ENCODE measurements around the gene PTPN20. TPM values are rescaled to one million over a fixed set of nuclear protein-coding genes. Genes with fewer than 3 reads are reported as not detected.
A peak's percentile ranks its signal among the peaks of the same experiment; 100 is the strongest.

Gene PTPN20
- total and polyA plus RNA-seq, 4 donors: 1.7 to 8.2 (median 5.3) TPM

DNA sequence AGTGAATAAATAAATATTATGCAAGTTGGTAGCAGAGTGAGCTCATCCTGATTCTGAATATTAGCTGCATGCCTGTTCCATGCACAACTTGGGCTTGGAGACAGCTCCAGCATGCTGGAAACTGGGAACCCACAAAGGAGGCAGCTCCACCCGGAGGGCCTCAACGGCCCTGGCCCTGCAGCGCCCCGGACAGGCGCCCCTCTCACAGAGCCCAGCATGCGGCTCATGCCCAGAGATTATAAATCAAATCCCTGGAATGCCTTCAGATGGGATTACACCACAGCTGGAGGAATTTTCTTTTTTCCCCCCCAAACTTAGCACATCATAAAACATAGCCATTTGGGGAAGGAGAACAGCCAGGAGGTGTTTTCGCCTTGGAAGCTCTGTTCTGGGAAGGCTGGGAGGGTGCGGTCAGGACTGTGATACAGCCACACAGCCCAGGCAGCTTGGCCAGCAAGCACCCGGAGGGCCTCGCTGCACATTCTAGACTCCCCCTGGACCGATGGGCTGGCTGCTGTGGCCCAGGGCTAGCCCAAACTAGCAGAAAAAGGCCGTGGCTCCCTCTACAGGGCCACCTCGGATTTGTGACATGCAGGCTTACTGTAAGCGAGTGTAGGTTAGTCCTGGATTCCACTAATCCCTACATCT, 102.4 kb downstream of the PTPN20 start:
- DNase-seq (peak; percentile 66 to 70), ATAC-seq (ENCODE audit: low FRiP score) (peak; percentile 86)
- Histone ChIP-seq H3K4me1 (ENCODE audit: control insufficient read depth in 1 of 2, insufficient read depth in 2 of 2, low read length in 2 of 2) (no peaks in the 10 kb centered on the region), H3K27ac (ENCODE audit: low read depth in 1 of 2, low read length in 2 of 2) (no peak overlapping the region), H3K27me3 (ENCODE audit: control insufficient read depth in 1 of 2, insufficient read depth in 2 of 2, low read length in 1 of 2) (no peaks in the 10 kb centered on the region), H3K4me3 (ENCODE audit: low read length in 2 of 2) (no peak overlapping the region), H3K9me3 (ENCODE audit: control insufficient read depth, low read length) (no peaks in the 10 kb centered on the region), H3K36me3 (ENCODE audit: control insufficient read depth in 1 of 2, insufficient read depth in 2 of 2, low read length in 1 of 2) (no peaks in the 10 kb centered on the region)
- WGBS, 2 donors: 61 to 69% methylated on average over 14 of the region's 14 CpGs
- intact Hi-C loops (cut with DNase I): no loop called here

DNA sequence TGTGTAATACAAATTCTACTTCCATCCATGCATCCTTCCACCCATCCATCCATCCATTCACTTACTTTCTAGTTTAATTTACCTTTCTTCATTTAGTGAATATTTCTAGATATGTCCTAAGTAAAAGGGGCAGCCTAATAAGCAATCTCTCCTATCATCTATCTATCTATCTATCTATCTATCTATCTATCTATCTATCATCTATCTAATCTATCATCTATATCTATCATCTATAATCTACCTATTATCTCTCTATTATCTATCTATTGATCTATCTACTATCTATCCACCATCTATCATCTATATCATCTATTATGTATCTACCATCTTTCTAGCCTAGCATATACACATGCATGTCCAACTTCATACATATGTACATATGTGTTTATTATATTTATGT, 104.2 kb downstream of the PTPN20 start:
- intact Hi-C loops (cut with DNase I): no loop called here
- Histone ChIP-seq H3K4me1 (ENCODE audit: control insufficient read depth in 1 of 2, insufficient read depth in 2 of 2, low read length in 2 of 2) (no peaks in the 10 kb centered on the region), H3K9me3 (ENCODE audit: control insufficient read depth, low read length) (no peaks in the 10 kb centered on the region), H3K27ac (ENCODE audit: low read depth in 1 of 2, low read length in 2 of 2) (no peak overlapping the region), H3K27me3 (ENCODE audit: control insufficient read depth in 1 of 2, insufficient read depth in 2 of 2, low read length in 1 of 2) (no peaks in the 10 kb centered on the region), H3K4me3 (ENCODE audit: low read length in 2 of 2) (no peak overlapping the region), H3K36me3 (ENCODE audit: control insufficient read depth in 1 of 2, insufficient read depth in 2 of 2, low read length in 1 of 2) (no peaks in the 10 kb centered on the region)
- no peak for ATAC-seq (ENCODE audit: low FRiP score)
- DNase-seq: no peak

DNA sequence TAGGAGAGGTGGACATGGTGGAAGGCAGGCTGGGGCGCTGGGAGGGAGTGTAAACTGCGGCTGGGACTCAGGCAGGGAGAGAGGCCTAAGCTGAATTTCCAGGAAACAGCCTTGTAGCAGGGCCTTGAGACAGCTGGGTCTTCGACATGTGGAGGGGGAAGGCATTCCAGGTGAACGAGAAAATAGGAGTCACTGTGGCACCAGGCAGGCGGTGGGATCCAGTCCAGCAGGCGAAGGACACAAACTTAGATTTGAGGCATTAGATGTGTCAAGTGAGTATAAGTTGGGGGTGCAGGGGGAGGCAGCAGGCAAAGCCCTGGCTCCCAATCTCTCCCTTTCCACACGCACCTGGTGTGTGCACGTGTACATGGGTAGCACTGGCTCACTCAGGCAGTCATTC, 105.3 kb downstream of the PTPN20 start:
- Histone ChIP-seq H3K27me3 (ENCODE audit: control insufficient read depth in 1 of 2, insufficient read depth in 2 of 2, low read length in 1 of 2) (no peaks in the 10 kb centered on the region), H3K4me1 (ENCODE audit: control insufficient read depth in 1 of 2, insufficient read depth in 2 of 2, low read length in 2 of 2) (no peaks in the 10 kb centered on the region), H3K27ac (ENCODE audit: low read depth in 1 of 2, low read length in 2 of 2) (no peak overlapping the region), H3K9me3 (ENCODE audit: control insufficient read depth, low read length) (no peaks in the 10 kb centered on the region), H3K4me3 (ENCODE audit: low read length in 2 of 2) (no peak overlapping the region), H3K36me3 (ENCODE audit: control insufficient read depth in 1 of 2, insufficient read depth in 2 of 2, low read length in 1 of 2) (no peaks in the 10 kb centered on the region)
- ATAC-seq (ENCODE audit: low FRiP score) (no peak), DNase-seq (peak in 1 of 2 donors; percentile 40)
- WGBS, 2 donors: 96 to 97% methylated on average over 6 to 8 of the region's 8 CpGs
- intact Hi-C loops (cut with DNase I): no loop called here

DNA sequence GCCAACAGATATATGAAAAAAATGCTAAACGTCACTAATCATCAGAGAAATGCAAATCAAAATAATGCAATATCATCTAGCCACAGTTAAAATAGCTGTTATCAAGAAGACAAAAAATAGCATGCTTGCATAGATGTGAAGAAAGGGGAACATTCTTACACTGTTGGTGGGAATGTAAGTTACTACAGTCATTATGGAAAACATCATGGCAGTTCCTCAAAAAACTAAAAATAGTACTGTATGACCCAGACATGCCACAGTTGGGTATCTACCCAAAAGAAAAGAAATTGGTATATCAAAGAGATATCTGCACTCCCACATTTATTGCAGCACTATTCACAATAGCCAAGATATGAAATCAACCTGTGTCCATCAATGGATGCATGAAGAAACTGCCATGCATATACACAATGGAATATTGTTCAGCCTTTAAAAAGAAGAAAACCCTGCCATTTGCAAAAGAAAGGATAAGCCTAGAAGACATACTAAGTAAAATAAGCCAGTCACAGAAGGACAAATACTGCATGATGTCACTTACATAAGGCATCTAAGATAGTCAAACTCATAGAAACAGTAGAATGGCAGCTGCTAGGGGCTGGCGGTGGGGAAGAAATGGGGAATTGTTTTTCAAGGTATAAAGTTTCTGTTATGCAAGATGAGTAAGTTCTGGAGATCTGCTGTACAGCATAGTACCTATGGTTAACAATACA, 107.0 kb downstream of the PTPN20 start:
- 79% methylated on average over 2 of the region's 2 CpGs for WGBS, 2 donors
- no peak for DNase-seq
- H3K27me3 ChIP-seq (ENCODE audit: control insufficient read depth in 1 of 2, insufficient read depth in 2 of 2, low read length in 1 of 2): no peaks in the 10 kb centered on the region
- no peaks in the 10 kb centered on the region for H3K36me3 ChIP-seq (ENCODE audit: control insufficient read depth in 1 of 2, insufficient read depth in 2 of 2, low read length in 1 of 2)
- no peak for ATAC-seq (ENCODE audit: low FRiP score)
- intact Hi-C loops (cut with DNase I): no loop called here
- no peaks in the 10 kb centered on the region for H3K9me3 ChIP-seq (ENCODE audit: control insufficient read depth, low read length)
- H3K27ac ChIP-seq (ENCODE audit: low read depth in 1 of 2, low read length in 2 of 2): no peak overlapping the region
- no peaks in the 10 kb centered on the region for H3K4me1 ChIP-seq (ENCODE audit: control insufficient read depth in 1 of 2, insufficient read depth in 2 of 2, low read length in 2 of 2)
- no peak overlapping the region for H3K4me3 ChIP-seq (ENCODE audit: low read length in 2 of 2)

DNA sequence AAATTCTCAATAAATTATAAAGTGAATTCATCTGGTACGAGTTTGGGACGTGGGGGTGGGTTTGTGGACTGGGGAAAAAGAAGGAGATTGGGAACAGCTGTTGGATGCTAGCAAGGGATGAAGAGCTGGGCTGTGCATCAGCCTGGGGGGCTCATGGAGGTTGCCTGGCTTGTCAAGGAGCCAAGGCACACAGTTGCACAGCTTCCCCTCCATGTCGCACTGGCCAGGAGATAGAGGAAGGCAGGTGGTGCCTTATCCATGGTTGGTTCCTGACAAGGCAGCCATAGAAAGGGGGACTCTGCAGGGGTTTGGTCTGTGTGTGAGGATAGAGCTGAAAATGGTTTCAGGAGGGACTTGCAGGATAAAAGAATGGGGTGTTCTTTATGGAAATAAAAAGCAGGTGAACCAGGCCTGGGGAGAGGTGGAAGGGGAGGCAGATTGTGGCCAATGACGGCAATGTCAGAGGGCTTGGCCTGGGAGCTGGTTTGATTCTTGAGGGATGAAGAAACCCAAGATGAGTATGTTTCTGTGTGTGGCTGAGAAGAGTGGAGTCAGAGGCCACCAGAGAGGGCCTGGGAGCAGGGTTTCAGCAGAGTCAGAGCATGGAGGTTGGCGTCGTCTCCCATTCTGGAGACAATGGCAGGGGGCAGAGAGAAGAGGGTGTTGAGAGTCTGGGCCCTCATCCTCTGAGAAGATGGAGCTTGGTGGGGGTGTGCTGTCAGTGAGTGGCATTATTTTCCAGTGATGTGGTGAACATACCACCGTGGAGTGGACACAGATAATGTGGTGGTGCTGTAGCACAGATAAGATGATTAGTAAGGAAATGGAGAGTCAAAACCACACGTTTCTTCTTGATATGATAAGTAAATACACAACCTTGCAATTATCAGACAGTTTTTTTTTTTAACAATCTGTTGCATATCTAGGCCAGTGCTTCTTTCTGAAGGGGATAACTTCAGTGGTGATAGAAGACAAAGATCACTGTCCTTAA, 108.2 kb downstream of the PTPN20 start:
- intact Hi-C loops (cut with DNase I): no loop called here
- ATAC-seq (ENCODE audit: low FRiP score) (no peak), DNase-seq (peak in 1 of 2 donors; percentile 33)
- 85% methylated on average over 8 of the region's 8 CpGs for WGBS, 2 donors
- Histone ChIP-seq H3K4me3 (ENCODE audit: low read length in 2 of 2) (no peak overlapping the region), H3K4me1 (ENCODE audit: control insufficient read depth in 1 of 2, insufficient read depth in 2 of 2, low read length in 2 of 2) (no peaks in the 10 kb centered on the region), H3K36me3 (ENCODE audit: control insufficient read depth in 1 of 2, insufficient read depth in 2 of 2, low read length in 1 of 2) (no peaks in the 10 kb centered on the region), H3K27ac (ENCODE audit: low read depth in 1 of 2, low read length in 2 of 2) (no peak overlapping the region), H3K27me3 (ENCODE audit: control insufficient read depth in 1 of 2, insufficient read depth in 2 of 2, low read length in 1 of 2) (no peaks in the 10 kb centered on the region), H3K9me3 (ENCODE audit: control insufficient read depth, low read length) (no peaks in the 10 kb centered on the region)

DNA sequence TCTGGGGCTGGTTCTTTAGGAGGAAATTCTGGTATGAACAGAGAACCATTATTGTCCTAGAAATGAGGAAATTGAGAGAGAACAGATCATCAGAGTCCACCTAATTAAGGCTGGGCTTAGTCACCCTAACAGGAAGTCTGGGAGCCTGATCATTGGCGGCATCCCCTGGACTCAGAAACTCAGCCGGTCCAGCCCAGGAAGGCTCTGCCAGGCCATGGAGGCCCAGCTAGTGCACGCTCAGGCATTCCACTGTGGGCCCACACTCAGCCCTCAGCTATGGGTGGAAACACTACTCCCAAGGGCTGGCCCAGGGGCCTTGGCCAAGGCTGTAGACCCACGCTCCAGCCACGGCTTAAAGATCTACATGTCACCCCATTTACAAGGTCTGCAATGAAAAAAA, 109.2 kb downstream of the PTPN20 start:
- no peaks in the 10 kb centered on the region for H3K9me3 ChIP-seq (ENCODE audit: control insufficient read depth, low read length)
- ATAC-seq (ENCODE audit: low FRiP score) (peak; percentile 53), DNase-seq (peak; percentile 79 to 80)
- no peak overlapping the region for H3K27ac ChIP-seq (ENCODE audit: low read depth in 1 of 2, low read length in 2 of 2)
- no peaks in the 10 kb centered on the region for H3K36me3 ChIP-seq (ENCODE audit: control insufficient read depth in 1 of 2, insufficient read depth in 2 of 2, low read length in 1 of 2)
- no peaks in the 10 kb centered on the region for H3K4me1 ChIP-seq (ENCODE audit: control insufficient read depth in 1 of 2, insufficient read depth in 2 of 2, low read length in 2 of 2)
- no peak overlapping the region for H3K4me3 ChIP-seq (ENCODE audit: low read length in 2 of 2)
- WGBS, 2 donors: 82 to 83% methylated on average over 5 of the region's 5 CpGs
- intact Hi-C loops (cut with DNase I): no loop called here
- H3K27me3 ChIP-seq (ENCODE audit: control insufficient read depth in 1 of 2, insufficient read depth in 2 of 2, low read length in 1 of 2): no peaks in the 10 kb centered on the region

DNA sequence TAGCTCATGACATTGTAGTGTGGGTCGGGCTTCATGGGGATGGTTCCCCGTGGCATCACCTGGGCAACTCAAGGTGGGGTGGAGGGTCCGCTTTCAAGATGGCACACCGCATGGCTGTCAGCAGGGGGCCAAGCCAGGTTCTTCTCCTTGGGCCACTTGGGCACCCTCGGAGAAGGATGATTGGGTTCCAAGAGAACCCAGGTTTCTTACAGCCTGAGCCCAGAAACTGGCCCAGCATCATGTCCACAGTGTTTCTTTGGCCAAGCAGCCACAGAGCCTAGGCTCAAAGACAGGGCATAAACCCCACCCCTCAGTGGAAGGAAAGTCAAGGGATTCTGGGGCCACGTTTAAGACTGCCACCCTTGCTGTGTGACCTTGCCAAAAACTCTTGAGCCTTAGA, 110.6 kb downstream of the PTPN20 start:
- intact Hi-C loops (cut with DNase I): loop anchor here in 1 of 2 donors (2.0 kb wide), 1 partner anchor 291 kb away; no protein-coding TSS in a partner anchor
- H3K4me3 ChIP-seq (ENCODE audit: low read length in 2 of 2): no peak overlapping the region
- no peaks in the 10 kb centered on the region for H3K4me1 ChIP-seq (ENCODE audit: control insufficient read depth in 1 of 2, insufficient read depth in 2 of 2, low read length in 2 of 2)
- whole genome bisulfite sequencing, 2 donors: 89 to 91% methylated on average over 6 of the region's 6 CpGs
- H3K9me3 ChIP-seq (ENCODE audit: control insufficient read depth, low read length): no peaks in the 10 kb centered on the region
- DNase-seq (peak in 1 of 2 donors; percentile 37), ATAC-seq (ENCODE audit: low FRiP score) (no peak)
- no peak overlapping the region for H3K27ac ChIP-seq (ENCODE audit: low read depth in 1 of 2, low read length in 2 of 2)
- no peaks in the 10 kb centered on the region for H3K27me3 ChIP-seq (ENCODE audit: control insufficient read depth in 1 of 2, insufficient read depth in 2 of 2, low read length in 1 of 2)
- H3K36me3 ChIP-seq (ENCODE audit: control insufficient read depth in 1 of 2, insufficient read depth in 2 of 2, low read length in 1 of 2): no peaks in the 10 kb centered on the region

DNA sequence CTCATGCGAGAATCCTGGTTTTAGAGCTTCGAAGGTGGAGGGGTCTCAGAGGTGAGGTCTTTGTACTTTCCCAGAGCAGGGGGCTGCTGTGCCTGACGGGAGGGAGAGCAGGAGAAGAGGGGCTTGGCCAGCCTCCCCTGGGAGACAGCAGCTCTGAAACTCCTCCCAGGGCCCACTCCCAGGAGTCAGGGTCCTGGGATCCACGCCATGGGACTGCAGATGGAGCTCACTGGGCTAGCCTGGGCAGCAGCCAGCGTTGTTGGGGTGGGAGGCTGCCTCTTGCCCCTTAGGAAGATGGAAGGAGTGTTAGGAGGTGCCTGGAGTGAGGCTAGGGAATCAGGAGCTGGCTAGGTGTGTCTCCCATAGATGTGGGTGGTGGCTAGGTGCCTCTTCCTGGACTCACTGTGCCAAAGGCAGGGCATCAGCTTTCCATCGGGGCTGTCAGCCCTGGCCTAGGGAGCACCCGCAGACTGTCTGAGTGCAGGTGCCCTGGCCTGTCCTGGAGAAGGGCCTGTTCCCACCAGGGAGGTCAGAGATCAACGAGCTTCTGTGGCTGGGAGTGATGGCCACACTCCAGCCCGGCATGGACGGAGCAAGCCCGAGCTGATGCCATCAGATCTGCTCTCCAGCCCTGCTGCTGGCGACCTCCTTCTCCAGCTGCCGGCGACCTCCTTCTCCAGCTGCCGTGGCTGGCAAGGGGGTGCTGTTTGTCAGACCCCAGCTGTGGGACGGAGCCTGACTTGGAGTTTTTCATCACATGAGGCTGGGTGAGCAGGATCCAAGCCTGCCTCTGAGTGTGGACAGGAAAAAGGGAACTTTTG, 111.3 kb downstream of the PTPN20 start:
- no peak overlapping the region for H3K4me3 ChIP-seq (ENCODE audit: low read length in 2 of 2)
- intact Hi-C loops (cut with DNase I): loop anchor here in 1 of 2 donors (2.0 kb wide), 1 partner anchor 290 kb away; no protein-coding TSS in a partner anchor
- no peaks in the 10 kb centered on the region for H3K36me3 ChIP-seq (ENCODE audit: control insufficient read depth in 1 of 2, insufficient read depth in 2 of 2, low read length in 1 of 2)
- H3K27me3 ChIP-seq (ENCODE audit: control insufficient read depth in 1 of 2, insufficient read depth in 2 of 2, low read length in 1 of 2): no peaks in the 10 kb centered on the region
- H3K4me1 ChIP-seq (ENCODE audit: control insufficient read depth in 1 of 2, insufficient read depth in 2 of 2, low read length in 2 of 2): no peaks in the 10 kb centered on the region
- 79 to 81% methylated on average over 16 of the region's 16 CpGs for WGBS, 2 donors
- no peaks in the 10 kb centered on the region for H3K9me3 ChIP-seq (ENCODE audit: control insufficient read depth, low read length)
- ATAC-seq (ENCODE audit: low FRiP score) (no peak), DNase-seq (peak in 1 of 2 donors; percentile 51)
- no peak overlapping the region for H3K27ac ChIP-seq (ENCODE audit: low read depth in 1 of 2, low read length in 2 of 2)
